ENCODE measurements around the gene ACAD10.
A peak's percentile ranks its signal among the peaks of the same experiment; 100 is the strongest.

Gene ACAD10

GRCh38 chr12:111686574-111687105 is 787 bp downstream of the ACAD10 start:
- DNase-seq (ENCODE audit: low read depth, low spot score): no peak
- TF ChIP-seq CTCF (IDR thresholded peaks at IDR 0.05; ENCODE audit: low read depth, low read length): no peak
- peak overlapping the region; percentile 93 for H3K4me3 ChIP-seq (ENCODE audit: low read depth, low read length)
- in situ Hi-C loops (cut with HindIII; ENCODE audit: low sequenced_read_pairs): no loop called here

GRCh38 chr12:111687255-111687654 is 1.4 kb downstream of the ACAD10 start:
- in situ Hi-C loops (cut with HindIII; ENCODE audit: low sequenced_read_pairs): no loop called here
- DNase-seq (ENCODE audit: low read depth, low spot score): no peak
- TF ChIP-seq CTCF (IDR thresholded peaks at IDR 0.05; ENCODE audit: low read depth, low read length): peak; percentile 6
- H3K4me3 ChIP-seq (ENCODE audit: low read depth, low read length): no peak overlapping the region

- DNase-seq (ENCODE audit: low read depth, low spot score): no peak
- TF ChIP-seq CTCF (IDR thresholded peaks at IDR 0.05; ENCODE audit: low read depth, low read length): no peak
- in situ Hi-C loops (cut with HindIII; ENCODE audit: low sequenced_read_pairs): no loop called here
- H3K4me3 ChIP-seq (ENCODE audit: low read depth, low read length): no peak overlapping the region
These were observed 2.1 kb downstream of the ACAD10 start for GRCh38 chr12:111687952-111688351.

- H3K4me3 ChIP-seq (ENCODE audit: low read depth, low read length): no peak overlapping the region
- no peak for TF ChIP-seq CTCF (IDR thresholded peaks at IDR 0.05; ENCODE audit: low read depth, low read length)
- no peak for DNase-seq (ENCODE audit: low read depth, low spot score)
- in situ Hi-C loops (cut with HindIII; ENCODE audit: low sequenced_read_pairs): no loop called here
These were observed 5.4 kb downstream of the ACAD10 start for GRCh38 chr12:111691262-111691661.

- in situ Hi-C loops (cut with HindIII; ENCODE audit: low sequenced_read_pairs): no loop called here
- no peak overlapping the region for H3K4me3 ChIP-seq (ENCODE audit: low read depth, low read length)
- DNase-seq (ENCODE audit: low read depth, low spot score): peak; percentile 7
- TF ChIP-seq CTCF (IDR thresholded peaks at IDR 0.05; ENCODE audit: low read depth, low read length): peak; percentile 41
These were observed 6.8 kb downstream of the ACAD10 start for GRCh38 chr12:111692575-111693210.

GRCh38 chr12:111693818-111694217 is 8.0 kb downstream of the ACAD10 start:
- H3K4me3 ChIP-seq (ENCODE audit: low read depth, low read length): no peak overlapping the region
- in situ Hi-C loops (cut with HindIII; ENCODE audit: low sequenced_read_pairs): no loop called here
- TF ChIP-seq CTCF (IDR thresholded peaks at IDR 0.05; ENCODE audit: low read depth, low read length): no peak
- no peak for DNase-seq (ENCODE audit: low read depth, low spot score)

Data from astrocyte of the spinal cord (primary cell).